HG03025 (cell line): ENCODE data around the gene IGSF6.
"Not testable (repeated sequence)": the region's sequence is repeated elsewhere in the genome, so short reads cannot be mapped to it uniquely, and the experiment has no call there.

Source experiments
- ATAC-seq: cut with Tn5 transposase; IDR thresholded peaks from one replicate; pipeline ENCODE4 v1.9.1; 2021; ENCODE audit warnings: mild to moderate bottlenecking, moderate library complexity; ENCODE audit not compliant: unreplicated experiment, low FRiP score

IGSF6 gene

DNA sequence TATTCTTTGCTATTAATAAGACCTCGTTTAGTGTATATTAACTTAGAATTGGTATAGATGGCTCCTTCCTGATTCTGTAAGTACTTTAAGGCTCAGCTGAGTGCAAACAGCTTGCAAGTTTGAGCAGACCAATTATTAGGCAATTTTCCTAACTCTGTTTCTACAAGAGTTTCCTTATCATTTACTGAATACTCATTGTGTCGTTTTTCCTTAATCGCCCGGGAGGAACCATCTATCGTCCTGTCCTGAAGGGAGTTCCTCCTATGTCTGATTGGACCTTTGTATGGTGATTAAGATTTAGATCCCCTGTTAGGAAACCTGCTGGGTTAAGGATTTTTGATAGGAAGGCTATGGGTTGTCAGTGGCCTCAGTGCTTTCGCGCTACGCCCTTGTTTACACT is 21.0 kb downstream of the IGSF6 start:
- ATAC-seq = not testable (repeated sequence)

- not testable (repeated sequence) for ATAC-seq
Observed at GRCh38 chr16:21630866-21631265, 21.5 kb downstream of the IGSF6 start.

DNA sequence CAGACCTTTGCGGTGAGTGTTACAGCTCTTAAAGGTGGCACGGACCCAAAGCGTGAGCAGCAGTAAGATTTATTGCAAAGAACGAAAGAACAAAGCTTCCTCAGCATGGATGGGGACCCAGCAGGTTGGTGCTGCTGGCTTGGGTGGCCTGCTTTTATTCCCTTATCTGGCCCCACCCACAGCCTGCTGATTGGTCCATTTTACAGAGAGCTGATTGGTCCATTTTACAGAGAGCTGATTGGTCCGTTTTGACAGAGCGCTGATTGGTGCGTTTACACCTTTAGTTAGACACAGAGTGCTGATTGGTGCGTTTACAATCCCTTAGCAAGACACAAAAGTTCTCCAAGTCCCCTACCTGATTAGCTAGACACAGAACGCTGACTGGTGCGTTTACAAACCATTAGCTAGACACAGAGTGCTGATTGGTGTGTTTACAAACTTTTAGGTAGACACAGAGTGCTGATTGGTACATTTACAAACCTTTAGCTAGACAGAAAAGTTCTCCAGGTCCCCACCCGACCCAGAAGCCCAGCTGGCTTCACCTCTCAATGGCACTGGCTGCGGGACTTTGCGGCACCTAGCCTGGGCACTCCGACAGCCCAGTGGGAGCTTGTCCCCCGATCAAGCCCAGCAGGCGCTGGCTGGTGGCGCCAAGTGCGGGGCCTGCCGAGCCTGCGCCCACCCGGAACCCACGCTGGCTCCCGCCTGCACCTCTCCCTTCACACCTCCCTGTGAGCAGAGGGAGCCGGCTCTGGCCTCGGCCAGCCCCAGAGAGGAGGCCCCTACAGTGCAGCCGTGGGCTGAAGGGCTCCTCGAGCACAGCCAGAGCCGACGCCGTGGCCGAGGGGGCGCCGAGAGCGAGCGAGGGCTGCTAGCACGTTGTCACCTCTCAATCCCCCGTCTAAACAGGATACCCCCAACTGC is 22.5 kb downstream of the IGSF6 start:
- not testable (repeated sequence) for ATAC-seq

DNA sequence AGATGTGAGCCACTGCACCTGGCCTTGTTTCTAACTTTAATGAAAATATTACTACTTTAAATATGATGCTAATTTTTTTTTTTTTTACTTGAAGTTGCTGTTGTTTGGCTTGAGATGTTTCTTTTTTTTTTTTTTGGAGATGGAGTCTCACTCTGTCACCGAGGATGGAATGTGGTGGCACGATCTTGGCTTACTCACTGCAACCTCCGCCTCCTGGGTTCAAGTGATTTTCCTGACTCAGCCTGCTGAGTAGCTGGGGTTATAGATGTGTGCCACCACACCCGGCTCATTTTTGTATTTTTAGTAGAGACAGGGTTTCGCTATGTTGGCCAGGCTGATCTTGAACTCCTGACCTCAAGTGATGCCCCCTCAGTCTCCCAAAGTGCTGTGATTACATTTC is 23.6 kb downstream of the IGSF6 start:
- no peak for ATAC-seq

GRCh38 chr16:21628121-21628726 is 24.2 kb downstream of the IGSF6 start:
- ATAC-seq = no peak

DNA sequence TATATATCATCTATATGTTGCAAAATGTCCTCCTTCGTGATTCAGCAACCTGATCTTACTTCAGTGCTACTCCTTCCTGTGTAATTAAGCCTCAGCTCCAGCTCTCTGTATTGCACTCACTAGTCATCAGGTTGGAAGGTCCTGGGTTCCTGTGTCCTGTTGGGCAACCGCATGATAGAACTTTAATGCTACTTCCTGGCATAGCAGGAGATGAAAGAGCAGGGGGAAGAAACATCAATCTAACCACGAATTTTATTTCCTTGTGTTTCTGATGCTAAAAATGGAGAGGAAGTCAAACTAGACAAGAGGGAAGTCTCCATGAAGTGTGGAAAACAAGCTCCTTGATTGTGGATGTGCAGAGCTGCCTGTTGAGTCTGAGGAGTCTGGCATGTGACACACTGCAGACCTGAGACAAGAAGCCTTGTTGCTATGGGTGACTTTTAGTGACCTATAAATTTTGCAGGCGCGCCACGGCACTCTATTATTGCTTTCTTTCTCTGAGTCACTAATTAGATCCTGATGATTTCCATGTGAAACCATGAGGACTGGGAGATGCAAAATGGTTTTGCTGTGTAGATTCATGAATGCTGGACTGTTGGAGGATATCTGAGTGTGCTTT is 25.6 kb downstream of the IGSF6 start:
- ATAC-seq = no peak

GRCh38 chr16:21625026-21625425 is 27.4 kb downstream of the IGSF6 start:
- ATAC-seq = no peak

DNA sequence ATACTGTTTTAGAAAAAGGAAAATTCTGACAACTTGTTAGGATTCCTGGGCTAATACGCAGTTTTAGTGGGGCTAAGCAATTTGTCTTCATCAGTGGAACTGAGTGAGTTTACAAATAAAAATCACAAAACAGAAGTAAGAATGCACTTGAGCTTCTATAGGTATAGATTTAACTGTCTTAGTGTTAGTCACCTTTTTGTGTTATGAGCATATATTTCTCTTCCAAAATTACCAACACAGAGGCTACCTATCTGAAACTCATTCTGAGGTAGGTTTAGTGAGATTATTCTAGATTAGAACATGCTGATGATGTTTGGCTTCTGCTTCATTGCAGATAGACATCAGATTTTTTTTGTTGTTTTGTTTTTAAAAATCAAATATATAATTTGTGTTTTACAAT is 29.9 kb downstream of the IGSF6 start:
- ATAC-seq = no peak

DNA sequence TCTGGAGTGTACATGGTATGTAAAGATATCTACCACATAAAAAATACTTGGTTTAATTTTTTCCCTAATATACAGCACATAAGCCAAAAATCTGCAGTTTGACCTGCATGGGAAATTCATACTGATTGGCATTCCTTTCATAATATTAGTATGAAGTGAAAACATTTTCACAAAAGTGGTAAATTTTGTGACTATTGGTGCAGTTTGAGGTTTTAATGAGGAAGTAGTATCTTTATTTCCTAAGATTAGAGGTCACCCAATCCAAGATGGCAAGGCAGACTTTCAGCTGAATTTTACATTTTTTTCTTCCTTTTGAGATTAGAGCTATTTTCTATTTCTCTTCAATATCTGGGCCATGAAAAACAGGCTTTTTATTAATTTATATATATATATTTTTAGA is 31.8 kb downstream of the IGSF6 start:
- ATAC-seq = no peak

- ATAC-seq = no peak
Observed at GRCh38 chr16:21619765-21620425, 32.5 kb downstream of the IGSF6 start.

DNA sequence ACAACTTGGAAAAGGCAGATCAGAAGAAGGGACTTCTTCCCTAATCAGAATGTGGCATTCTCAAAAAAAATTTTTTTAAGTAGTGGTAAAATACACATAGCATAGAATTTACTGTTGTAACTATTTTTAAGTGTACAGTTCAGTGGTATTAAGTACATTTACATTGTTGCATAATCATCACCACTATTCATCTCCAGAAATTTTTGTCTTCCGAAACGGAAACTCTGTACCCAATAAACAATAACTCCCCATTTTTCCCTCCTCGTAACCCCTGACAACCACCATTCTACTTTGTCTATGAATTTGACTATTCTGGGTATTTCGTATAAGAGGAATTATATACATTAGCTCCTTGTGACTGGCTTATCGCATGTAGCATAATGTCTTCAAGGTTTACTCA is 34.1 kb downstream of the IGSF6 start:
- ATAC-seq = no peak

DNA sequence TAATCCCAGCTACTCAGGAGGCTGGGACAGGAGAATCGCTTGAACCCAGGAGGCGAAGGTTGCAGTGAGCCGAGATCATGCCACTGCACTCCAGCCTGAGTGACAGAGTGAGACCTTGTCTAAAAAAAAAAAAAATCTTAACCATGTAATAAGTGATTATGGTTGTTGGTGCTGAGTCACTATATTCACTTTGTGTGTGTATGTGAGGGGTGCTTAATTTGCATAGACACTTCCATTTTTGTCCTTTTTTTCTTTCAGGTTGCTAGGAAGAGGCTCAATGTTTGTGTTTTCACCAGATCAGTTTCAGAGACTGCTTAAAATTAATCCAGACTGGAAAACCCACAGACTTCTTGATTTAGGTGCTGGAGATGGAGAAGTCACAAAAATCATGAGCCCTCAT is 34.8 kb downstream of the IGSF6 start:
- no peak for ATAC-seq

DNA sequence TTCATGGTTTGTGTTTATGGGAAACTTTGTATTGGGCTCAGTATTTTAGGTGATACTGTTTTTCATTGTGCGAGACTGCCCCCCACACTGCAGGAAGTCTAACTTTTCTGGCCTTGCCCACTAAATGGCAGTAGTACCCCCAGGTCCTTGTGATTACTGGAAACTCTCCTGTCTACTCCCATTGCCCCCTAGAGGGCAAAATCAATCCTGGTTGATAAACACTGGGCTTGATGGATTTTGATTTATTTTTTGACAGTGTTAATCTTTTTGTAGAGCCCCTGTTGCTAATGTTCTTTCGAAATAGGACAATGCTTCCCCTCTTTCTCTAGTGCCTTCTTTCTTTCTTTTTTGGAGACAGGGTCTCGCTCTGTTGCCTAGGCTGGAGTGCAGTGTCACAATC is 37.5 kb downstream of the IGSF6 start:
- ATAC-seq = no peak

GRCh38 chr16:21613781-21614180 is 38.6 kb downstream of the IGSF6 start:
- ATAC-seq = no peak

- ATAC-seq = no peak
Observed at GRCh38 chr16:21613361-21613760, 39.0 kb downstream of the IGSF6 start.

DNA sequence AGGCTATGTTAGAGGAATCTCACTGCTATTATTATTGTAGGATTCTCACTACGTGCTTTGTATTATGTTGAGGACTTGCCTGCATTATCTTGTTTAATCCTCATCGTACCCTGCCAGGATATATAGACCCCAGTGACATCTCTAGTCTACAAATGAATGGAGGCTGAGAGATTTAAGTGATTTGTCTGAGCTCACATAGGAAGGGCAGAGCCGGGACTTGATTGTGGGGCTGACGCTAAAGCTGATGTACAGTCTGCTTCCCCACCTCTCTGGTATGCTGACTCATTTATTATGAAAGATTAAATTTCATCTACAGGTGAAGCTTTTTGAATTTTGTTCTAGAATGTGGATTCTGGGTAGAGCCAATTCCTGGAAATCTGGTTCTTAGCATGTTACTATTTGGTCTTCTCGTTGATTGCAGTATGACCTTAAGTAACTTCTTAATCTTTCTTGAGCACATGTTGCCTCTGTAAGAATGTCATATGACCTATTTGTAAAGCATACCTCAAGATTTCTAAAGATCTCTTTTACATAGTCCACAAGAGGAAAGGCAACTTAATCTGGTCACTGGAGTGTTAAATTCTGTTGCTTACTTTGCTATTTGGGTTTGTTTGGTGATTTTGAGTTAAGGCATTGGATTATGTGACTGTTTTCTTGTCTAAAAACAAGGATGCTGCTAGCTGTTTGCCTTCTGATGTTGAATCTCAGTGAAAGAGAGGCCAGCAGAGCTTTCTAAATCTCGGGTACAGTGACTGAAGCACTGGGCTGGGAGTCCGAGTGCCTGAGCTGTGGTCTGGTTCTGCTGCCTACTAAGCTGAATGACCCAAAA is 40.6 kb downstream of the IGSF6 start:
- no peak for ATAC-seq

GRCh38 chr16:21611198-21611555 is 41.2 kb downstream of the IGSF6 start:
- no peak for ATAC-seq

GRCh38 chr16:21610766-21611165 is 41.6 kb downstream of the IGSF6 start:
- no peak for ATAC-seq

GRCh38 chr16:21610006-21610544 is 42.3 kb downstream of the IGSF6 start:
- ATAC-seq = no peak
